A549 (cell line): Measurements from ENCODE around the gene SRCIN1. TPM values are rescaled to one million over a fixed set of nuclear protein-coding genes. Genes with fewer than 3 reads are reported as not detected.

ENCODE experiments used
- ATAC-seq, 2 experiments: fragments of 200-7000 bp in 1 of 2; fragments of >200 bp in 1 of 2; cut with Nextera tagmentation in 1 of 2; cut with Tn5 transposase in 1 of 2; 3 replicates each; pipeline versions ENCODE4 v1.8.0 to v1.9.1; 2018 to 2020; ENCODE audit warnings: mild to moderate bottlenecking in 1 of 2, moderate library complexity in 1 of 2
- CTCF ChIA-PET: fragments of 300-600 bp; sonication (Branson Sonifier 250); formaldehyde crosslinking; extraction: SDS; loops from one replicate; lab custom pipeline; 2021; ENCODE audit warnings: antibody characterized with exemption, inconsistent platforms; lab: Yijun Ruan, JAX
- POLR2A ChIA-PET: fragments of 350-600 bp; formaldehyde crosslinking; extraction: SDS; loops from one replicate; lab custom pipeline; 2021; ENCODE audit warnings: antibody characterized with exemption, inconsistent platforms; lab: Yijun Ruan, JAX
- DNase-seq, 2 experiments: peaks; one replicate each; pipeline versions ENCODE4 v3.0.0 to v3.0.0-alpha.2; 2011 to 2016; ENCODE audit warnings: low read depth in 1 of 2, low spot score in 1 of 2
- FAIRE-seq: peaks from 2 replicates; lab custom pipeline; 2011; peaks lifted over from hg19 to GRCh38; lab: Jason Lieb, UNC
- H3K27ac ChIP-seq, 2 experiments: fragments of >200 bp; sonication (Bioruptor Twin); formaldehyde crosslinking; 3 replicates each; pipeline ENCODE4 v1.5.1; 2016 to 2017
- H3K4me1 ChIP-seq: fragments of >200 bp; sonication (Bioruptor Twin); formaldehyde crosslinking; 3 replicates; pipeline ENCODE4 v1.6.1; 2016
- H3K4me2 ChIP-seq: fragments of >200 bp; sonication (Bioruptor Twin); formaldehyde crosslinking; 3 replicates; pipeline ENCODE4 v1.6.1; 2016
- H3K4me3 ChIP-seq: fragments of >200 bp; sonication (Bioruptor Twin); formaldehyde crosslinking; 3 replicates; pipeline ENCODE4 v1.5.1; 2016
- H3K9me3 ChIP-seq: fragments of >200 bp; sonication (Bioruptor Twin); formaldehyde crosslinking; 3 replicates; pipeline ENCODE4 v1.6.1; 2016
- CBX8 ChIP-seq: fragments of 200-600 bp; sonication (generic); IDR thresholded peaks from 2 replicates; pipeline ENCODE4 v1.6.1; 2016
- CEBPB ChIP-seq, 2 experiments: fragments of >200 bp in 1 of 2; sonication (Bioruptor Twin) in 1 of 2; formaldehyde crosslinking in 1 of 2; IDR thresholded peaks; 2 replicates each; pipeline ENCODE4 v1.6.1; 2012 to 2016
- CTCF ChIP-seq: fragments of >200 bp; sonication (Bioruptor Twin); formaldehyde crosslinking; IDR thresholded peaks from 3 replicates; pipeline ENCODE4 v1.5.1; 2016
- EHMT2 ChIP-seq: fragments of 200-600 bp; sonication (generic); IDR thresholded peaks from 2 replicates; pipeline ENCODE4 v1.6.1; 2016; ENCODE audit warnings: antibody characterized with exemption, low read depth, mild to moderate bottlenecking, moderate library complexity
- EP300 ChIP-seq, 2 experiments: fragments of >200 bp; sonication (Bioruptor Twin); formaldehyde crosslinking; IDR thresholded peaks; 2 replicates in 1 of 2; 3 replicates in 1 of 2; pipeline ENCODE4 v1.6.1; 2016 to 2017
- ESRRA ChIP-seq: fragments of 150-350 bp; IDR thresholded peaks from 2 replicates; pipeline ENCODE4 v1.6.1; 2014; ENCODE audit warnings: mild to moderate bottlenecking, low read length, borderline replicate concordance
- FOSB ChIP-seq: fragments of 250-450 bp; sonication (Bioruptor Pico); IDR thresholded peaks from 2 replicates; pipeline ENCODE4 v1.5.0; 2020; ENCODE audit warnings: mild to moderate bottlenecking, moderate library complexity
- HOXA7 ChIP-seq: fragments of 250-450 bp; sonication (Bioruptor Pico); IDR thresholded peaks from 2 replicates; pipeline ENCODE4 v1.5.0; 2020; ENCODE audit warnings: mild to moderate bottlenecking, moderate library complexity
- JUN ChIP-seq, 2 experiments: fragments of >200 bp; sonication (Bioruptor Twin); formaldehyde crosslinking; IDR thresholded peaks; 2 replicates in 1 of 2; 3 replicates in 1 of 2; pipeline ENCODE4 v1.6.1; 2016 to 2017
- MYC ChIP-seq: IDR thresholded peaks from 2 replicates; pipeline ENCODE4 v1.6.1; 2012; ENCODE audit warnings: mild to moderate bottlenecking, inconsistent platforms, low read length, improper control_type of control experiment, borderline replicate concordance
- NFE2L2 ChIP-seq: fragments of 150-350 bp; conservative IDR thresholded peaks from 2 replicates; pipeline ENCODE4 v1.6.1; 2014; ENCODE audit warnings: low read length
- RAD21 ChIP-seq, 2 experiments: fragments of >200 bp in 1 of 2; sonication (Bioruptor Twin) in 1 of 2; formaldehyde crosslinking in 1 of 2; IDR thresholded peaks in 1 of 2; conservative IDR thresholded peaks in 1 of 2; 2 replicates in 1 of 2; 3 replicates in 1 of 2; pipeline ENCODE4 v1.6.1; 2012 to 2018; ENCODE audit warnings: inconsistent platforms in 1 of 2
- RCOR1 ChIP-seq: fragments of 150-350 bp; IDR thresholded peaks from 2 replicates; pipeline ENCODE4 v1.6.1; 2014; ENCODE audit warnings: antibody characterized with exemption, low read length, low read depth
- SMC3 ChIP-seq: fragments of >200 bp; sonication (Bioruptor Twin); formaldehyde crosslinking; IDR thresholded peaks from 3 replicates; pipeline ENCODE4 v1.6.1; 2018; ENCODE audit warnings: inconsistent platforms
- ZFP36 ChIP-seq: fragments of 450-650 bp; IDR thresholded peaks from 2 replicates; pipeline ENCODE4 v1.6.1; 2014; ENCODE audit warnings: borderline replicate concordance; ENCODE audit not compliant: partially characterized antibody
- WGBS: methylation state at CpG from one replicate; pipeline ENCODE4 v1.1.6; 2017; ENCODE audit errors: missing lambda C conversion rate; 5-methylcytosine and 5-hydroxymethylcytosine counted together
- polyA plus RNA-seq, 4 experiments: library from polyadenylated mRNA; depleted of rRNA in 3 of 4; stranded (reverse); fragments of >200 nt; fragmentation: RNase III in 1 of 4; extraction: RNeasy Plus Mini Kit Qiagen cat#74134 plus additional on column Dnase treatment in 1 of 4; gene quantifications; 2 replicates in 3 of 4; 3 replicates in 1 of 4; pipeline ENCODE4 v1.2.3, GENCODE V29; 2011 to 2017
- TF ChIP-seq, protein P1 (sequence below): IDR thresholded peaks from 2 replicates; pipeline ENCODE4 v1.6.1; 2012
- TF ChIP-seq, protein P2 (sequence below): fragments of 450-650 bp; IDR thresholded peaks from 2 replicates; pipeline ENCODE4 v1.6.1; 2014; ENCODE audit warnings: antibody characterized with exemption
- TF ChIP-seq, protein P3 (sequence below): fragments of >200 bp; sonication (Bioruptor Twin); formaldehyde crosslinking; IDR thresholded peaks from 3 replicates; pipeline ENCODE4 v1.6.1; 2016

SRCIN1 gene
- polyA plus RNA-seq, 2 of the 4 experiments (the other 2 are of a cell fraction), result 1.4 to 2.1 TPM

DNA sequence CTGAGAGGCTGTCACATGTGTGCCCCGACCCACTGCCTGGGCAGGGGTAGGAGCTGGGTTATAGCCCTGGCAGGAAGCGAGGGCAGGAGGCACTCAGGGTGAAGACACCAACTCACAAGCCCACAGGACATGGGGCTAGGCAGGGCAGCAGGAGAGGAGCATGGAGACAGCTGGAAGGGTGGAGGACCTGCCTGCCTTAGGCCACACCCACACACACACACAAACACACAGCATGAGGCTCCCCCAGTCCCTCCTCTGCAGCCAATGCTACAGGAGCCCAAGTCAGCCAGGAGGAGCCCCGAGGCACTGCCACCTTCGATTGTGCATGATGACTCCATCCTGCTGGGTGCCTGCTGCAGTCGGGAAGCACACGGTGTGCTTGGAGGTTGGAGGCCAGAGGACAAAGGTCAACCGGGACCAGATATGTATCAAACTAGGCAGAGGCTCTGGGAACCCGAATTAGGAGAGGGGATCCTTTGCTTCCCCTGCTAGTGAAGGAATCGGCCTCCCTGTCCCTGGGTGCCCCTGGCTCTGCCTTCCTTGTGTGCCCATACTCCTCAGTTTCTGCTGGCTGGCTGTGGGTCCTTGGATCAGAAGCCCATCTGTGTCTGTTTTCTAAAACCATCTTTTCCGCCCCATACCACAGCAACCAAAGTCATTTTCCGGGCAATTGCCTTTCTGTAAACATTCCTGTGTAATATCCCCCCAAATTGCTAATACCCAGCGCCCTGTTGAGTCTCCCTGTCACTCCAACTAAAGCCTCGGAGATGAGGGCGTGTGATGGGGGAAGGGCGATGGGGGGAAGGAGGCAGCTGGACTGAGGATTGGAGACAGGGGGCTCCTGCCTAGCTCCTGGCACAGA lies 20.5 kb downstream of the SRCIN1 start:
- ATAC-seq (peak; percentile 23 to 54; a peak in 5 of 6 replicates), DNase-seq (peak in 1 of 2 experiments; percentile 51), FAIRE-seq (no peak)
- POLR2A ChIA-PET, result no interaction called here
- peaks cover 21% of the 10 kb centered on the region for H3K4me1 ChIP-seq
- 63% methylated on average over 15 of the region's 15 CpGs for WGBS
- H3K27ac ChIP-seq, result peak overlapping the region; percentile 51 to 63; a peak in 5 of 6 replicates
- TF ChIP-seq RCOR1, result no peak
- no peak for TF ChIP-seq MYC
- TF ChIP-seq, all 56 proteins: peak for 0
- Histone ChIP-seq H3K4me3 (no peak overlapping the region), H3K9me3 (no peaks in the 10 kb centered on the region), H3K4me2 (peak overlapping the region; percentile 83)
- CTCF ChIA-PET, result interaction anchor here (0.5 to 33.9 kb wide), 24 partner anchors 10 to 869 kb away, joined by 3 to 948 read pairs (median 4); partner anchors contain the start of gene SRCIN1

DNA sequence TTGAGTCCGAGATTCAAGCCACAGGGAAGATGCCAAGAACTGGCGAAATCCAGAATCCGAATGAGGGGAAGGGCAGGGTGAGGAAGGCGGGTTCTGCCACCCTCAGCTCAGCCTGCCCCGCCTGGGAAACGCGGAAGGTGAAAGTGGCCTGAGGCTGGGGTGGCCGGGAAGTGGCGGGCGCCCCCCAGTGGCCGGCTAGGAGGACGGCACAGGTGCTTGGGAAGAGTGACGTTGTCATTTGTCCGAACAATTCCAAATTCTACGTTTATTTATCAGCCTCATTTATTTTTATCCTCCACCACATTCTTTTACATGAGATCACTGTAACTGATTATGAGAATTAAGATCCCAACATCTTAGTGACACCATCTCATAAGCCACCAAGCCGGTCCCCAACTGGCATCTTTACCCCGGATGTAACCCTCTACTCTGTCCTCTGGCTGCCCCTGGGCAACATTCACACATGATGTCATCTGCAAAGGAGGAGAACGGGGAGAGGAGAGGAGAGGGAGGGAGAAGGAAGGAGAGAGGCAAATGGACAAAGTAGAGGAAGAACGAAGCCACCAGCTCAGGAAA lies 21.3 kb downstream of the SRCIN1 start:
- peak; percentile 79 to 91 for ATAC-seq
- peak; percentile 80 to 92 for DNase-seq
- peak overlapping the region; percentile 83 for H3K4me2 ChIP-seq
- peaks cover 28% of the 10 kb centered on the region for H3K4me1 ChIP-seq
- no peak for TF ChIP-seq EP300 (IDR thresholded peaks at IDR 0.05)
- no peak for TF ChIP-seq HOXA7 (CRISPR knock-in tag)
- peak; percentile 88 to 93 for TF ChIP-seq RAD21 (conservative IDR thresholded peaks at IDR 0.05 in 1 of 2, IDR thresholded peaks at IDR 0.05 in 1 of 2)
- TF ChIP-seq, protein P1, sequence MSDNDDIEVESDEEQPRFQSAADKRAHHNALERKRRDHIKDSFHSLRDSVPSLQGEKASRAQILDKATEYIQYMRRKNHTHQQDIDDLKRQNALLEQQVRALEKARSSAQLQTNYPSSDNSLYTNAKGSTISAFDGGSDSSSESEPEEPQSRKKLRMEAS, result peak; percentile 44; the same call in 1 of the 2 replicates
- TF ChIP-seq NFE2L2, result 0 out of 2 replicates have a peak, but pooled peaks have one; percentile 2
- TF ChIP-seq CTCF, result peak; percentile 99
- TF ChIP-seq ESRRA, result 0 out of 2 replicates have a peak, but pooled peaks have one; percentile 8
- peak; percentile 91 for TF ChIP-seq SMC3
- TF ChIP-seq JUN (IDR thresholded peaks at IDR 0.05), result 0 out of 5 replicates have a peak, but pooled peaks of 1 of the 2 experiments have one; percentile 19
- ChIA-PET POLR2A (interaction anchor here (0.6 to 1.7 kb wide), 5 partner anchors 23 to 1225 kb away, joined by 3 to 6 read pairs (median 4); no protein-coding TSS in a partner anchor), CTCF (interaction anchor here (0.6 to 33.9 kb wide), 36 partner anchors 9 to 569 kb away, joined by 3 to 948 read pairs (median 4); partner anchors contain the start of gene SRCIN1)
- peak overlapping the region; percentile 51 to 63; a peak in 5 of 6 replicates for H3K27ac ChIP-seq
- no peak for FAIRE-seq
- 5% methylated on average over 19 of the region's 19 CpGs for WGBS
- H3K9me3 ChIP-seq, result no peaks in the 10 kb centered on the region
- H3K4me3 ChIP-seq, result peak overlapping the region; percentile 24; the same call in 1 of the 3 replicates

GRCh38 chr17:38583828-38584349 lies 21.9 kb downstream of the SRCIN1 start:
- POLR2A ChIA-PET, result interaction anchor here (0.6 to 1.7 kb wide), 5 partner anchors 23 to 1225 kb away, joined by 3 to 6 read pairs (median 4); no protein-coding TSS in a partner anchor
- TF ChIP-seq CEBPB (IDR thresholded peaks at IDR 0.05) (no peak), ZFP36 (no peak), EHMT2 (no peak), CBX8 (no peak), ESRRA (no peak), FOSB (no peak), CTCF (no peak)
- TF ChIP-seq, protein P1, result no peak; the same call in 1 of the 2 replicates
- TF ChIP-seq, protein P2, sequence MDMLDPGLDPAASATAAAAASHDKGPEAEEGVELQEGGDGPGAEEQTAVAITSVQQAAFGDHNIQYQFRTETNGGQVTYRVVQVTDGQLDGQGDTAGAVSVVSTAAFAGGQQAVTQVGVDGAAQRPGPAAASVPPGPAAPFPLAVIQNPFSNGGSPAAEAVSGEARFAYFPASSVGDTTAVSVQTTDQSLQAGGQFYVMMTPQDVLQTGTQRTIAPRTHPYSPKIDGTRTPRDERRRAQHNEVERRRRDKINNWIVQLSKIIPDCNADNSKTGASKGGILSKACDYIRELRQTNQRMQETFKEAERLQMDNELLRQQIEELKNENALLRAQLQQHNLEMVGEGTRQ, result no peak
- TF ChIP-seq, protein P3, sequence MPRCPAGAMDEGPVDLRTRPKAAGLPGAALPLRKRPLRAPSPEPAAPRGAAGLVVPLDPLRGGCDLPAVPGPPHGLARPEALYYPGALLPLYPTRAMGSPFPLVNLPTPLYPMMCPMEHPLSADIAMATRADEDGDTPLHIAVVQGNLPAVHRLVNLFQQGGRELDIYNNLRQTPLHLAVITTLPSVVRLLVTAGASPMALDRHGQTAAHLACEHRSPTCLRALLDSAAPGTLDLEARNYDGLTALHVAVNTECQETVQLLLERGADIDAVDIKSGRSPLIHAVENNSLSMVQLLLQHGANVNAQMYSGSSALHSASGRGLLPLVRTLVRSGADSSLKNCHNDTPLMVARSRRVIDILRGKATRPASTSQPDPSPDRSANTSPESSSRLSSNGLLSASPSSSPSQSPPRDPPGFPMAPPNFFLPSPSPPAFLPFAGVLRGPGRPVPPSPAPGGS, result no peak
- TF ChIP-seq, all 56 proteins: peak for 0
- CTCF ChIA-PET, result interaction anchor here (0.5 to 33.9 kb wide), 32 partner anchors 9 to 570 kb away, joined by 3 to 948 read pairs (median 4); partner anchors contain the start of gene SRCIN1
- FAIRE-seq, result no peak
- DNase-seq, result no peak
- no peak for ATAC-seq
- peaks cover 29% of the 10 kb centered on the region for H3K4me1 ChIP-seq
- peak overlapping the region; percentile 83 for H3K4me2 ChIP-seq
- H3K27ac ChIP-seq, result peak overlapping the region; percentile 51 to 63; a peak in 5 of 6 replicates
- H3K9me3 ChIP-seq, result no peaks in the 10 kb centered on the region
- H3K4me3 ChIP-seq, result no peak overlapping the region
- 68% methylated on average over 14 of the region's 14 CpGs for WGBS
